ENCODE data around the gene KISS1R.

The KISS1R gene

GRCh38 chr19:931860-932647, 14.9 kb downstream of the KISS1R start:
- H3K27ac ChIP-seq, result peak overlapping the region in 17 of 21 experiments; percentile 1 to 87 (median 65)
- no peak overlapping the region for H3K4me3 ChIP-seq

DNA sequence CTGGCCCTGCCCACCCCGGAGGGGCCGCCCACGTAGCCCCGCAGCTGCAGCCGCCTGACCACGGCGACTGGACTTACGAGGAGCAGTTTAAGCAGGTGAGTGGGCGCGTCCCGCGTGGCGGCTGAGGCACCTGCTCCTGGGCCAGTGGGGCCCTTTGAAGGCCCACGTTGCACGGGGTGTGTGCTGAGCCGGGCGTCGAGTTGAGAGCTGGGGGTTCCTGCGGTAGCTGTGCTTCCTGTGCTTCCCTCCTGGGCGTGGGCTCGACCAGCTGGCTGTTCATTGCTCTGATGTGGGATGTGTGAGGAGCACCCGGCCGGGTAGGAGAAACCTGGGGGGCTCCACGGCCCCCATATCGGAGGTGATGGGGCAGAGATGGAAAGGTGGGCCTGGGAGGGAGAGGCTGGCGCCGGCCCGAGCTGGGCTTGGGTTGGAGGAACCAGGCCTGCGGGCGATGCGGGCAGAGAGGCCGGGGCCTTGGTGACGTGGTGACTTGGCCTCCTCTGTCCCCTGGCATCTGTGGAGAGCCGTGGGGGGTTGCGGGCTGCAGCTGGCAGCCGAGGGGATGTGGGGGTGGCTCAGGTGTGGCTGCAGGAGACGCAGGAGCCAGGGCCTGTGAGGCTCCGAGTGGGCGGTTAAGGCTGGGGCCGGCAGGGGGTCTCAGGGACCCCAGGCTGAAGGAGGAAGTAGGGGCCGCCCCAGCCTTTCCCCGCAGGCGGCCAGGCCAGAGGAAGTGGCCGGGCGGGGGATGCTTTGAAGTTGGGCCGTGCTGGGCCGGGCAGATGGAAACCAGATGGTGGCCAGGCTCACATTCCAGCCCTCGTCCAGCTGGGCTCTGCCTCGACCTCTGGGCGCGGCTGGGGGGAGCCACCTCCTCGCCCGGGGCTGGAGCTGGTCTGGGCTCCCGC, 15.8 kb downstream of the KISS1R start:
- Histone ChIP-seq H3K27ac (peak overlapping the region in 20 of 21 experiments; percentile 1 to 87 (median 62)), H3K4me3 (peak overlapping the region in 2 of 7 experiments; percentile 5 to 10)

DNA sequence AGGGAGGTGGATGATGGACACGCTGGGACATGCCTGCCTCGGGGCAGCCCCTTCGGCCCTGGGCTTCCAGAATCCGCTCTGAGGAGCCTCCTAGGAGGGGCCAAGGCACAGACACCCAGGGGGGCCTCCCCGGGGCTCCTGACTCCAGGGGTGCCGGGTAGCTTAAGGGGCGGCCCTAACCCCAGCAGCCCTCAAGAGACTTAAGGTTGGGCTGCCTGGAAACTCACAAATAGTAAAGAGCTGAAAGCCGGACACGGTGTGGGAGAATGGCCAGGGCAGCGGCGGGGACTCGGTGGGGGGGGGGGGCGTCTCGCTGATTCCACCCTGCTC, 16.4 kb downstream of the KISS1R start:
- H3K4me3 ChIP-seq, result peak overlapping the region in 2 of 7 experiments; percentile 5 to 10
- H3K27ac ChIP-seq, result peak overlapping the region in 18 of 21 experiments; percentile 1 to 87 (median 64)

GRCh38 chr19:934197-934840, 17.2 kb downstream of the KISS1R start:
- no peak overlapping the region for H3K4me3 ChIP-seq
- H3K27ac ChIP-seq, result peak overlapping the region in 14 of 21 experiments; percentile 15 to 87 (median 47)

DNA sequence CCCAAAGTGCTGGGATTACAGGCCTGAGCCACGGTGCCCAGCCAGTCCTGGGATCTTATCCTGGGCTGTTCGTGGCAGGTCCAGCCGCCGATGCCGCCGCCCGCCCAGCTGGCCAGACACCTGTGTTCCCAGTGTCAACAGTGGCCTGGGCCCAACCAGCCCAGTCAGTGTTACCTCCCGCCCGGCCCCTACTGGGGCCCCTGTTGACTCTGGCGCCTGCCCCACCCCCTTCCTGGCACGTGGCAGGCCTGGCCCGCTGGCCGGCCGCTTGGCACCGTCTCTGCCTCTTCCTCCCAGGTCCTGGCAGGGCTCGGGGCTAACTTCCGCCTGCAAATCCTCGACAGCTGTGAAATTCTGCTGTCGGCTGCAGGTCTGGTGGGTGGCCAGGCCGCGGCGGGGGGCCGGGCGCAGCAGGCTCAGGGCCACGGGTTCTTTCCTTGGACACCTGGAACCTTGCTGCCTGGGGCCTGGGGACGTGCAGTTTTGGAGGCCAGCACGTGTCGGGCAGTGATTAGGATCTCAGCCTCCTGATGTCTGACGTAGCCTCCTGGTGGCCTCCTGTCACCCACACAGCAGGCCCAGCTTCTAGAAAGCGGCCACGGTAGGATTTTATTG, 17.8 kb downstream of the KISS1R start:
- Histone ChIP-seq H3K4me3 (no peak overlapping the region), H3K27ac (peak overlapping the region in 15 of 21 experiments; percentile 15 to 84 (median 35))

- Histone ChIP-seq H3K27ac (no peak overlapping the region), H3K4me3 (no peak overlapping the region)
These were observed 19.0 kb downstream of the KISS1R start for GRCh38 chr19:936175-936546.

DNA sequence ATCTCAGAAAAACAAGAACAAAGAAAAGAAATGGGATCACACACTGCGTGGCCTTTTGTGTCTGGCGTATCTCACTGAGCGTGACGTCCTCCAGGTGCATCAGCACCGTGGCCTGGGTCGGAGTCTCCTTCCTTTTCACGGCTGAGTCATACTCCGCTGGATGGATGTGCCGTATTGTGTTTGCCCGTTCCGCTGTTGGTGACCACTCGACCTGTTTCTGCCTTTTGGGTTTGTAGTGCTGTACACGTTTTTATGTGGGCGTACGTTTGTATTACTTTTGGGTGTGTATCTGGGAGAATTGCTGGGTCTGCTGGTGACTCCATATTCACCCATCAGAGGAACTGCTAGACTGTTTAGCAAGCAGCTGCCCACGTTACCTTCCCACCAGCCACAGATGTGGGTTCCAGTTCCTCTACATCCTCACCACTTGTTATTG, 20.1 kb downstream of the KISS1R start:
- no peak overlapping the region for H3K4me3 ChIP-seq
- peak overlapping the region in 1 of 21 experiments; percentile 6 for H3K27ac ChIP-seq

- no peak overlapping the region for H3K4me3 ChIP-seq
- no peak overlapping the region for H3K27ac ChIP-seq
These were observed 21.2 kb downstream of the KISS1R start for GRCh38 chr19:938233-938923.

DNA sequence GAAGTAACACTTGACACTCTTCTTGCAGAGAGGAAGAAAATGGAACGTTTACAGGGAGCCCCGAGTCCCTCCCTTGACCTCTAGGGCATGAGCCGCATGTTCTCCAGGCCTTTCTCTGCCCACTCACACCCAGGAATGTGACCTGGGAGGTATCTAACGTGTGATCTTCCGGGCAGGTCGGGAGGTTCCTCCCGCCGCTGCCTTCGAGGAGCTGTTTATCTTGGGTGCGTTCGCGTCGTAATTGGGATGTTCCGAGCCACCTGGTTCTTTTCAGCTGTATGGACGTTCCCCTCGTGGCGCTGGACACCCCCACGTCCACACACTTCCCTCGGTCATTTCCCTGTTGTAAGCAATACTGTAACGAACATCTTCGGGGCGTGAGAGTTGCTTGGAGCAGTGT, 22.3 kb downstream of the KISS1R start:
- H3K27ac ChIP-seq, result no peak overlapping the region
- H3K4me3 ChIP-seq, result no peak overlapping the region

DNA sequence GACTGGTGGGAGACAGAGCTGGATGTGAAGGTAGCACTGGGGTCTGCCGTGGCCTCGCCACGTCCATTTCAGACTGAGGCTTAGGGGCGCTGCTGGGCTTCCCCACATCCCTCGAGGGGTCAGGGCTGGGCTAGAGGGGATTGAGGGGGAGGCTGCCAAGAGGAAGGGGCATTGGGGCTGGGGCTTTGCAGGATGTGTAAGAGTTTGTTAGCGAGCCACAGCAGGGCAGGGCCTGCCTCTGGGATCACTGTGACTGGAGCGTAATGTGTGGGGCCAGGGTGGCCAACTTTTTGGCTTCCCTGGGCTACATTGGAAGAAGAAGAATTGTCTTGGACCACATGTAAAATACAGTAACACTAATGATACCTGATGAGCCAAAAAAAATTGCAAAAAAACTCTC, 22.8 kb downstream of the KISS1R start:
- H3K27ac ChIP-seq, result peak overlapping the region in 11 of 21 experiments; percentile 1 to 81 (median 70)
- H3K4me3 ChIP-seq, result no peak overlapping the region

DNA sequence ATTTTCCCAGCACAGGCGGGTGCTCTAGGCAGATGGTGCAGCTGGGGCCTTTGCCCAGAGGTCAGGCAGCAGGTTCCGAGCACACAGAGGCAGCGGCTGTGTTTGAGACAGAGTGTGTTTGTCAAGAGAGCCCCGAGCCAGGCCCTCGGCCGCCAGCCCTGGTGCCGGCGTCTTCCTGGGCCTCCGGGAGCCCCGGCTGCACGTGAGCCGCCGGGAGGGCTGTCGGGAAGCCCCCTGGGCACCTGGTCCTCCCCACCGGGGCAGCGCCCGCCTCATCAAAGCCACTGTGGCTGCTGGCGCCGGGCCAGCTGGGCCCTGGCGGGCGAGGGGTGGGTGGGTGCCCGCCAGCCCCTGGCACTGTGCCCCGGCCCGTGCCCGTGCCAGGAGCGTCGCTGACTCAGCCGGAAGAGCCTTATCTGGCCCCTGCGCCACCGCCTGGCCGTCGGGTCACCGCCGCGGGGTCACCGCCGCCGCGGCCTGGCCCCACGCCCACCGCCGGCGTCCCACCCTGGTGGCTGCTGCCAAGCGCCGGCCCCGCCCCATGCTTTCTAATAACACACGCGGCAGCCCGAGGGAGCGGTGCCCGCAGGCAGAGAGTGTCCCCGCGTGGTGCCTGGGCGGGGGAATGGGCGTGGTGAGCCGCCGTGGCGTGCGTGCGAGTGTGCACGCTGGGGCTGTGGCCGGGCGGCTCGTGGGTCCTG, 23.6 kb downstream of the KISS1R start:
- H3K27ac ChIP-seq, result peak overlapping the region in 20 of 21 experiments; percentile 1 to 84 (median 70)
- H3K4me3 ChIP-seq, result peak overlapping the region; percentile 0 to 47 (median 26)

DNA sequence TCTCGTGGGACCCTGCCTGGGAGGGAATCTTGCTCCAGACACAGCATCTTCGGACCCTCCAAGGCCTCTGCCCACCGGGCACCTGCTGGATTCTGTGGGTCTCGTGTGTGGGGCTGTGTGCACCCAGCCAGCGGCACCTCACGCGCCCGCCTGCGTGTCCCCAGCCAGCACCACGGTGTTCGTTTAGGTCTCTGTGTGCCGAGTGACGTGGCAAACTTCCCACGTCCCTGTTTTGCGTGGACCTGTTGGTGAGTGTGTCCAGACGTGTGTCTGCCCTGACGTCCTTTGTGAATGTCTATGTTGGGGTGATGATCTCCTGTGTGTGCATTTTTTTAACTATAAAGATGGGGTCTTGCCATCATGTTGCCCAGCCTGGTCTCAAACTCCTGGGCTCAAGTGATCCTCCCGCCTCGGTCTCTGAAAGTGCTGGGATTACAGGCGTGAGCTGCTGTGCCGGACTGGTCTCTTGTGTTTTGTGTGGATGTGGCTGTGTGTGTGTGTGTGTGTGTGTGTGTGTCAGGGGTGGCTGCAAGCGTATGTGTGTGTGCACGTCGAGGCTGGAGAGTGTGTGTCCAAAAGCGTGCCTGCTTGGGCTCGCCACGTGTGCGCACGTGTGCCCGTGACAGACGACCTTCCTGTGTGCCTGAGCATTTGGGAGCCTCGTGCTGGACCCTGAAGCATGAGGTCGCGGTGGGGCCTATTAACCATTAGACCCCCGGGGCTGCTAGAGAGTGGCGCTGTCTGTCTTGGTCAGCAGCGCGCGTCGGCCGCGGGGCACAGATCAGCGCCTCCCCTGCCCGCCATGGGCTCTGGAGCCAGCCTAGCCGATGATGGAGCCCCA, 24.4 kb downstream of the KISS1R start:
- Histone ChIP-seq H3K27ac (peak overlapping the region in 16 of 21 experiments; percentile 1 to 84 (median 70)), H3K4me3 (peak overlapping the region; percentile 0 to 47 (median 26))

- Histone ChIP-seq H3K4me3 (no peak overlapping the region), H3K27ac (no peak overlapping the region)
These were observed 25.1 kb downstream of the KISS1R start for GRCh38 chr19:942133-942645.

DNA sequence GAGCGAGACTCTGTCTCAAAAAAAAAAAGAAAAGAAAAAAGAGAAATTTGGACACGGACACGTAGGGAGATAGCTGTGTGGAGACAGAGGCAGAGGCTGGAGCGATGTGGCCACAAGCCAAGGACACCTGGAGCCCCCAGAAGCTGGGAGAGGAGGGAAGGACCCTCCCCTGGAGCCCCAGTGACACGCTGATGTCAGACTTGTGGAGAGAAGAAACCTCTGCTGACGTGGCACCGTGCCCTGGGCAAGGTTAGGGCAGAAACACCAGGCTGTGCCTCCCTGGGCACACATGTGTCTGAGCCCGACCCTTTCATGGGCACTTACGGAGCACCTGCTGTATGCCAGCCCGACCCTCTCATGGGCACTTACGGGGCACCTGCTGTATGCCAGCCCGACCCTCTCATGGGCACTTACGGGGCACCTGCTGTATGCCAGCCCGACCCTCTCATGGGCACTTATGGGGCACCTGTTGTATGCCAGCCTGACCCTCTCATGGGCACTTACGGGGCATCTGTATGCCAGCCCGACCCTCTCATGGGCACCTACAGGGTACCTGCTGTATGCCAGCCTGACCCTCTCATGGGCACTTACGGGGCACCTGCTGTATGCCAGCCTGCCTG, 26.5 kb downstream of the KISS1R start:
- Histone ChIP-seq H3K4me3 (no peak overlapping the region), H3K27ac (no peak overlapping the region)

DNA sequence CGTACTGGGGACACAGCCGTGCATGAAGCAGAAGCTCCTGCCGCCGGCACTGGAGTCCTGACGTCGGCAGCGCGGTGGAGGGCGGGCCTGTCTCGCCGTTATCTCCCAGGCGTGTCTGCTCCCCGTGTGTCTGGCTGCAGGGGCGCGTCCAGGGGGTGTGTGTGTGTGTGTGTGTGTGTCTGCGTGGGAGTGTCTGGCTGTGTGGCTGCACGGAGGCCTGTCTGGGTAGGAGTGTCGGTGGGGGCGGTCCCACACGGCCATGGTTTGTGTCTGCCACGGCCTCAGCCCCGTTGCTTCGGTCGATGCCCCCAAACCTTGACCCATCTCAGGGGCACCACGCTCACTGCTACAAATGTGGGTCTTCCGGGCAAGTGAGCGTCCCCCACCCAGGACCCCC, 27.0 kb downstream of the KISS1R start:
- H3K4me3 ChIP-seq, result no peak overlapping the region
- no peak overlapping the region for H3K27ac ChIP-seq

- H3K27ac ChIP-seq, result no peak overlapping the region
- H3K4me3 ChIP-seq, result no peak overlapping the region
These were observed 27.6 kb downstream of the KISS1R start for GRCh38 chr19:944663-945241.

Data from skin epidermis (tissue), 12 donors.